OCI-LY7 (cell line): ENCODE data around the gene RAD51.

Source experiments
- CTCF ChIP-seq: fragments of 200-600 bp; sonication (generic); conservative IDR thresholded peaks from 2 replicates; pipeline ENCODE4 v1.5.1; 2014; ENCODE audit warnings: mild to moderate bottlenecking, antibody characterized with exemption, low read length, moderate library complexity, mixed read lengths
- EZH2phosphoT487 ChIP-seq: fragments of 200-600 bp; sonication (generic); IDR thresholded peaks from 2 replicates; pipeline ENCODE4 v1.6.1; 2018; ENCODE audit warnings: low read depth, borderline replicate concordance, mild to moderate bottlenecking, mixed run types, antibody characterized with exemption, low read length, moderate library complexity, mixed read lengths

GRCh38 chr15:40743485-40743901, 48.5 kb downstream of the RAD51 start:
- TF ChIP-seq CTCF (no peak), EZH2phosphoT487 (no peak)
